ENCODE results near the gene LMAN2.

GRCh38 chr5:177377851-177378776 is 26.6 kb upstream of the LMAN2 start:
- TF ChIP-seq, protein P1, sequence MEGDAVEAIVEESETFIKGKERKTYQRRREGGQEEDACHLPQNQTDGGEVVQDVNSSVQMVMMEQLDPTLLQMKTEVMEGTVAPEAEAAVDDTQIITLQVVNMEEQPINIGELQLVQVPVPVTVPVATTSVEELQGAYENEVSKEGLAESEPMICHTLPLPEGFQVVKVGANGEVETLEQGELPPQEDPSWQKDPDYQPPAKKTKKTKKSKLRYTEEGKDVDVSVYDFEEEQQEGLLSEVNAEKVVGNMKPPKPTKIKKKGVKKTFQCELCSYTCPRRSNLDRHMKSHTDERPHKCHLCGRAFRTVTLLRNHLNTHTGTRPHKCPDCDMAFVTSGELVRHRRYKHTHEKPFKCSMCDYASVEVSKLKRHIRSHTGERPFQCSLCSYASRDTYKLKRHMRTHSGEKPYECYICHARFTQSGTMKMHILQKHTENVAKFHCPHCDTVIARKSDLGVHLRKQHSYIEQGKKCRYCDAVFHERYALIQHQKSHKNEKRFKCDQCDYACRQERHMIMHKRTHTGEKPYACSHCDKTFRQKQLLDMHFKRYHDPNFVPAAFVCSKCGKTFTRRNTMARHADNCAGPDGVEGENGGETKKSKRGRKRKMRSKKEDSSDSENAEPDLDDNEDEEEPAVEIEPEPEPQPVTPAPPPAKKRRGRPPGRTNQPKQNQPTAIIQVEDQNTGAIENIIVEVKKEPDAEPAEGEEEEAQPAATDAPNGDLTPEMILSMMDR (IDR thresholded peaks at IDR 0.05): no peak
- TF ChIP-seq POLR2A (IDR thresholded peaks at IDR 0.05): no peak

Measured in Peyer's patch (tissue), 4 donors.